Activated B cell treated with CpG ODN at 0.5 μM for 24 hours (primary cell): ENCODE results near the gene MYH6. TPM values are rescaled to one million over a fixed set of nuclear protein-coding genes. Genes with fewer than 3 reads are reported as not detected.
"Not testable (repeated sequence)": the region's sequence is repeated elsewhere in the genome, so short reads cannot be mapped to it uniquely, and the experiment has no call there.

Source experiments
- ATAC-seq: fragments of 200-7000 bp; cut with Tn5 transposase; one replicate; pipeline ENCODE4 v1.10.0; 2021; ENCODE audit warnings: low read depth, mild to moderate bottlenecking, moderate library complexity
- CTCF ChIA-PET: fragments of 350-600 bp; sonication (Branson Sonifier 250); formaldehyde crosslinking; loops from one replicate; lab custom pipeline; 2021; ENCODE audit warnings: antibody characterized with exemption; lab: Charles Lee
- POLR2A ChIA-PET: fragments of 350-600 bp; sonication (Branson Sonifier 250); formaldehyde crosslinking; loops from one replicate; lab custom pipeline; 2021; ENCODE audit warnings: antibody characterized with exemption; lab: Charles Lee
- DNase-seq: peaks from one replicate; pipeline ENCODE4 v3.0.0; 2022
- H3K27ac Mint-ChIP-seq: one replicate; pipeline ENCODE4 v1.8.0; 2020; ENCODE audit warnings: mixed read lengths
- H3K27me3 Mint-ChIP-seq: one replicate; pipeline ENCODE4 v1.8.0; 2021; ENCODE audit warnings: mixed read lengths
- H3K36me3 Mint-ChIP-seq: one replicate; pipeline ENCODE4 v1.8.0; 2021; ENCODE audit warnings: low read depth, mixed read lengths
- H3K4me1 Mint-ChIP-seq: one replicate; pipeline ENCODE4 v1.8.0; 2021; ENCODE audit warnings: mixed read lengths
- H3K4me3 Mint-ChIP-seq: one replicate; pipeline ENCODE4 v1.8.0; 2020; ENCODE audit warnings: mild to moderate bottlenecking, mixed read lengths
- H3K9me3 Mint-ChIP-seq: one replicate; pipeline ENCODE4 v1.8.0; 2020; ENCODE audit warnings: mixed read lengths
- CTCF ChIP-seq: fragments of 200-600 bp; IDR thresholded peaks from one replicate; pipeline ENCODE4 v1.8.0; 2022; ENCODE audit warnings: antibody characterized with exemption, mild to moderate bottlenecking
- intact Hi-C: fragments of 100-400 bp; cut with micrococcal nuclease; formaldehyde crosslinking; loops from one replicate; pipeline ENCODE4 v1.15.1; 2024
- total RNA-seq: library from RNA; stranded (reverse); gene quantifications from 2 replicates; pipeline ENCODE4 v1.2.3, GENCODE V29; 2022

The MYH6 gene
- total RNA-seq, 1 donor from 2014 or later, result not detected

GRCh38 chr14:23430723-23431085 lies 22.6 kb upstream of the MYH6 start:
- no peaks in the 10 kb centered on the region for H3K36me3 Mint-ChIP-seq
- DNase-seq (no peak), ATAC-seq (no peak)
- peaks cover 32% of the 10 kb centered on the region for H3K27me3 Mint-ChIP-seq
- H3K9me3 Mint-ChIP-seq, result no peaks in the 10 kb centered on the region
- ChIA-PET CTCF (no interaction called here), POLR2A (no interaction called here)
- no peak overlapping the region for H3K4me3 Mint-ChIP-seq
- intact Hi-C loops, result no loop called here
- TF ChIP-seq CTCF, result no peak
- H3K27ac Mint-ChIP-seq, result no peak overlapping the region
- no peaks in the 10 kb centered on the region for H3K4me1 Mint-ChIP-seq

- peaks cover 32% of the 10 kb centered on the region for H3K27me3 Mint-ChIP-seq
- H3K36me3 Mint-ChIP-seq, result no peaks in the 10 kb centered on the region
- H3K27ac Mint-ChIP-seq, result no peak overlapping the region
- DNase-seq, result no peak
- no peak for ATAC-seq
- CTCF ChIA-PET, result no interaction called here
- POLR2A ChIA-PET, result no interaction called here
- no peaks in the 10 kb centered on the region for H3K9me3 Mint-ChIP-seq
- TF ChIP-seq CTCF, result no peak
- H3K4me3 Mint-ChIP-seq, result no peak overlapping the region
- intact Hi-C loops, result no loop called here
- H3K4me1 Mint-ChIP-seq, result no peaks in the 10 kb centered on the region
These were observed 22.1 kb upstream of the MYH6 start for GRCh38 chr14:23430016-23430722.

GRCh38 chr14:23428686-23429495 lies 20.8 kb upstream of the MYH6 start:
- CTCF ChIA-PET, result no interaction called here

GRCh38 chr14:23425798-23426197 lies 17.7 kb upstream of the MYH6 start:
- H3K36me3 Mint-ChIP-seq, H3K4me1 Mint-ChIP-seq, DNase-seq, H3K4me3 Mint-ChIP-seq, H3K9me3 Mint-ChIP-seq, H3K27me3 Mint-ChIP-seq, POLR2A ChIA-PET, intact Hi-C loops, H3K27ac Mint-ChIP-seq, CTCF ChIA-PET, ATAC-seq: not testable (repeated sequence)

More at GRCh38 chr14:23428686-23429495, 20.8 kb upstream of the MYH6 start:
- no peaks in the 10 kb centered on the region for H3K9me3 Mint-ChIP-seq
- no peak for TF ChIP-seq CTCF
- no peaks in the 10 kb centered on the region for H3K36me3 Mint-ChIP-seq
- intact Hi-C loops, result no loop called here
- H3K4me1 Mint-ChIP-seq, result no peaks in the 10 kb centered on the region
- H3K27me3 Mint-ChIP-seq, result peaks cover 22% of the 10 kb centered on the region
- POLR2A ChIA-PET, result no interaction called here
- no peak for DNase-seq
- no peak overlapping the region for H3K4me3 Mint-ChIP-seq
- no peak overlapping the region for H3K27ac Mint-ChIP-seq
- ATAC-seq, result no peak

- DNase-seq (no peak), ATAC-seq (no peak)
- no peaks in the 10 kb centered on the region for H3K4me1 Mint-ChIP-seq
- no peak overlapping the region for H3K4me3 Mint-ChIP-seq
- no peak overlapping the region for H3K27ac Mint-ChIP-seq
- ChIA-PET POLR2A (no interaction called here), CTCF (no interaction called here)
- no peak for TF ChIP-seq CTCF
- intact Hi-C loops, result no loop called here
- peaks cover 11% of the 10 kb centered on the region for H3K27me3 Mint-ChIP-seq
- H3K9me3 Mint-ChIP-seq, result no peaks in the 10 kb centered on the region
- no peaks in the 10 kb centered on the region for H3K36me3 Mint-ChIP-seq
These were observed 17.1 kb upstream of the MYH6 start for GRCh38 chr14:23425169-23425568.
